Stimulated activated CD4-positive, alpha-beta T cell treated with anti-CD3 and anti-CD28 coated beads, Interleukin-4, amount 100 ng/mL, for 48 hours (primary cell): ENCODE data around the gene DPF3.
A peak's percentile ranks its signal among the peaks of the same experiment; 100 is the strongest.

Experiments used
- DNase-seq, 2 donors: peaks; one replicate each; pipeline ENCODE4 v3.0.0-alpha.2; 2020; ENCODE audit warnings: low read depth in 2 of 2

The DPF3 gene

DNA sequence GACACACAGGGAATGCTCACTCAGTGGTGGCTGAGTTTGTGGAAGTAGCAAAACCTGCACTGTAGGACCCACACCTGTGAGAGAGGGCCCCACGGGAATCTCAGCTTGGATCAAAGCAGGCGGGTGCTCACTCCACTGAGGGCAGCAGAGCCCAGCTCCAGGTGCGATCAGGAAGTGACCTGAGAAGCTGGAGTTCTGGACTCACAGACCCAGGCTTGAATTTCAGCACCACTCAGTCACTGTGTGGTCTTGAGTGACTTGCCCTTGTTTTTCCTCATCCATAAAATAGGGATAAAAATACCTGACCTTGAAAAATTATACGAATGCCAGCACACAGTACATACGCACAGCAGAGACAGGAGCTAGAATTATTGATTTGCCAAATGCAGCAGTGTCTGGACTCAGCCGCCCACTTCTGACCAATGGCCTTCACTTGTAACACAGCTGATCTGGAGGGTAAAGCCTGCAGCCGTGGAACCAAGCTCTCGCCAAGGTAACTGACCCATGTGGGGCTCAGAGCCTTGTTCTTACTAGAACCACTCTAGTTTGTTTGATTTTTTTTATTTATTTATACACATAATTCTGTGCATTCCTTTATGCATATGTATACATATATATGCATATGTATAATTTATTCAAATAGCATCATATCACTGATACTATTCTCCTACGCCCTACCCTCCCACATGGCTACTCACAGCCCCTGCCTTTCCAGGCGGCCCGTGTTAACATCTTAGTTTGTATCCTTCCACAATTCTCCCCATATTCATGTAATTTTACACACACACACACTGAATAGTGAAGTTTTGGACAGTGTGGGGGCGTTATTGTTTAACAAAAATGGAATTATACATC, 53.9 kb downstream of the DPF3 start:
- no peak for DNase-seq

DNA sequence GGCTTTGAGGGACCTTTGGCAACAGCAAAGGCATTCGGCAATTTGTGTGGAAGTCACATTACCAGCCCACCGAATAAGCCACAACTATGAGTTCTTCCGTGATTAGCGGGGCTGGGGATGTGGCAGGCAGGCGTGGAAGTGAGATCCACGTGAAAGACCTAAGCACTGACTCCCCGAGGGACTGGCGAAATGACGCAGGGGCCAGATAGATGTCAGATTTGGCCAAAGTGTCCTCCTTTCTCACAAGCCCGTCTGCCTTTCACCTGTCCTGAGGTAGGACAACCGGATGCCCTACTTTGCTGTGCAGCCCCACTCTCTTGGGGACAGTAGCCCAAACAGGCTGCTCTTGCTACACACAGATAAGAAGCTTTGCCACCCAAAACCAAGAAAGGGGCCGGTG, 54.5 kb downstream of the DPF3 start:
- DNase-seq, result no peak

DNA sequence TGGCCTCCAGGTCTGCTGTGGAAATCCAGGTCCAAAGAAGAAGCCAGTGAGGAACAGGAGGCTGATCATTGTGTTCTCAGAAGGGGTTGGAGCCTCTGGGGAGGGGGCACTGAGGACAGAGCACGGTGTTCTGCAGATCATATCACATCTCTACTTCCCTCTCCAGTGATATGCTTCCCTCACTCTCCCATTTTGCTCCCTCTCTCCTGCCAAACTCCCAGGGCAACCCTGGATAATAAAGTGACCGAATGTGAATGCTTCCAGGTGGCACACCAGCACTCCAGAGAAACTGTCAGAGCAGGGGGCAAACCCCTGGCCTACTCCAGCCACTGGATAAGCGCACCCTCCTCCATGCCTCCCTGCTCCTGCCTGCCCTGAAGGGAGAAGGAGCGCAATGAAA, 57.8 kb downstream of the DPF3 start:
- DNase-seq, result no peak

DNA sequence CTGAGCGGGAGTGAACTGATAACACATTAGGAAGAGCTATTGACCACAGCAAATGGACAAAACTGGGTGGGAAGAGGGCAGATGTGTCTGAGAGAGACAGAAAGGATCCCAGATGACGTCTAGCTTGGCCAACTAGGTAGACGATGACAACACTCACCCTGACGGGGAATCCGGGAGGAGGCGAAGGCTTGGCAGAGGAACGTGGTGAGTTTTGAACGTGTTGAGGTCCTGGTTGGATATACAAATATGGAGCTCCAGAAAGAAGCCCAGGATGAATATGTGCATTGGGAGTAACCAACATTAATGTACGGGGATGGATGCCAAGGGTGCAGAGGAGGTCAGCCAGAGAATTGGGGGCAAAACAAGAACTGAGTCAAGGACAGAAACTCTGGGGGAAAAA, 60.7 kb downstream of the DPF3 start:
- no peak for DNase-seq

DNA sequence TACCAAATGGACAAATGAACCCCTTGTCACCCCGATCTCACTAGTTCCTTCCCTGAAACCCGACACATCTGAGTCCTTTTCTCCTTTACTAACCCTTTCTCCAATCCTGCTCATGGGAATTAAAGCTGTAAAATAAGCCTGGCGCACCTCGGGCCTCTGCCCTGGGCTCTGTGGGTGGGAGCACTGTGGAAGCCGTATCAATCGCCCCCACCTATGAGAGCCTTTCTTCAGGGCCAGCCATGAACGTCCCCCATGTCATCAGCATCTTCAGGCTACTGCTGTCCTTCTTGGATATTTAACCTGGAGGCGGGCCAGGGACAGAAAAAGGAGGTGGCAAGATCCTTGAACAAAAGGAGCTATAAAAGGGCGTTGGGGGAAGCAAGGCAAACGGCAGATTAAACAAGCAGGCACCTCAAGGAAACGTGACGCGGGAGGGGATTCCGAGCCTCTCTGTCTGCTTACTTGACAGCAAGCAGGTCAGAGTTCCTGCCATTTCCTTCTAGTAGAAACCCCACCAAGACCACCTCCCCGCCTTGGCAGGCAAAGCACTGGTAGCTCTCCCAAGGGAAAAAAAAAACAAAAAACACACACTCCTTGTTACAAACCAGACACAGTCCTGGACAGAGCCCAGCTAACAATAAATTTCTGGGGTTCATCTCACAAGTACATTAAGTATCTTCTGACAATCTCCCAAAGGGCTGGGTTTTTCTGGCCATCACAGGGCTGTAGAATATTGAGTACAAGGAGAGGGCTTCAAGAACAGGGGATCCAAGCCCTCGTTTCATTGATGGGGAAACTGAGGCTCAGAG, 62.9 kb downstream of the DPF3 start:
- DNase-seq, result no peak

DNA sequence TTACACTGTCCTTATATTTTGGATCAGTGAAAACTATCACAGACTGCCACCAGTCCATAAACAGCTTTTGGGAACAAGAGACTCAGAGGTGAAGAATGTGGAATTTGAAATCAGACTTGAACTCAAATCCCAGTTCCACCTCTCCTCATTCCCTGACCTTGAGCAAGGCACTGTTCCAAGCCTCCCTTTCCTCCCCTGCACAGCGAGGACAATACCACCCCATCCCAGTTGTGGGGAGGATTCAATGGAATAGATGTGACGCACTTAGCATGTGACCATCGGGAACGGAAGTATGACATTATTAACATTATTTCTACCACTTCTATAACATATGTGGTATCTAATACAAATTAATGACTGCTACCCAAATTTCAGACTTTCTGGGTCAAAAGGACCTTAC, 63.5 kb downstream of the DPF3 start:
- DNase-seq, result no peak

DNA sequence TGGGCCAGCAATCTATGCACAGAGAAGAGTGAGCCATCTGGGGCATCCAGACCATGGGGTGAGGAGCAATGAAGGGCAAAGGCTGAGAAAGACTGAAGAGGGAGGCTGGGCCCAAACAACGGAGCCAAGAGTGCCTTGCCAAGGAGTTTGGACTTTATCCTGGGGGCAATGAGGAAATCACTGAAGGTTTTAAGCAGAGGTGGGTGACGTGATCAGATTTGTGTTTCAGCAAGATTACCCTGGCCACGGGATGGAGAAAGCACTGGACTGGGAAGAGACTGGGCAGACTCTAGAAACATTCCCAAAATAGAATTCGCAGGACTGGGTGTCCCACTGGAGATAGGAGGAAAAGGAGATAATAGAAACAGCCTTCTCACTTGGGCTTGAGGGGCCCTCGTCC, 65.3 kb downstream of the DPF3 start:
- no peak for DNase-seq

DNA sequence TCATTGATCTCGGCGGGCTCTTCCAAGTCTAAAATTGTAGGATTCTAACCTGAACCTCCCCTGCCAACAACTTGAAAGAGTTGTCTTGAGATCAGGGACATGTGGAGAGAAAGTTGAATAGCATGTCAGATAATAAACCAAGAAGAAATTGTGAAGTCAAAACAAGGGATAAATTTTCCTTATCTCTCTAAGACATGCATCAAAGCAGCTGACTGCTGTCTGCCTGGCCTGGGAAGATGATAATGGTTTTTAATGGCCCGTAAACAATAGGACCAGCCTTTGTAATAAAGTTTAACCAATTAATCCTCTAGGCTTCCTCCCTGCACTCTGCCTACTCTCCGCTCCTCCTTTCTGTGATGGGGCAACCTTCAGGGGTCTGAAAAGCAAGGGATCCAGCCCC, 67.9 kb downstream of the DPF3 start:
- no peak for DNase-seq

DNA sequence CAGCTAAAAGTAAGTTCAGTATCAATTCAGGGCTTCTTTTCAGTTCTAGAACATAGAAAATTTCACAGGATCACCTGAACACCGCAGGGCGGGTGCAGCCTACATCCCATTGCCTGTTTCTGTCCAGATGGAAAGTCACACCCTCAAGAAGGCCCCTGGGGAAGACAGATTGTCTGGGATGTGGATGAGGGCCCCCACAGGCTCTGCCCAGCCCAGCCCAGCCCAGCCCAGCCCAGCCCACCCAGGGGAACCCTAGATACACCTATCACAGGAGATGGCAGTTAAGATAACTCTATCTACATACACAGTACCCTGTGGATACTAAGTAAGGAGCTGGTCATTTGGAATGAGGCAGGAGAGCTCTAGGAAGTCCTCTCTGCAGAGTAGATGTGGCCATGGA, 68.4 kb downstream of the DPF3 start:
- DNase-seq, result no peak

DNA sequence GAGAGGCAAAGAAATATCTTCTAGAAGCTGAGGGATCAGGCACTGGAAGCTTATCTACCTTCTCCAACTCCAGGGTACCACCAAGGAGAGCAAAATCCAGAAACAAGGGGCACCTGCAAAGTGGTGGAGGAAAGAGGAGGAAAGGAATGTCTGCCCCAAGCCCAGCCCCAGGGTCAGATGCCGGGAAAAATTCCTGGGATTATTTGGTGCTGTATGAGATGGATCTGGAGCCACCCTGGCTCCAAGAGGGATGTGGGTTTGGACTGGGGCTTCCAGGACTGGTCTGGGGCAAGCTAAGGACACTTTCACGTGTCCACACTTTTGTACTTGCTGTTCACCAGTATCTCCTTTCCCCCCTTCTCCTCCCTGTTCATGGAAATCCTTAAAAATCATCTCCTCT, 69.8 kb downstream of the DPF3 start:
- DNase-seq, result no peak

DNA sequence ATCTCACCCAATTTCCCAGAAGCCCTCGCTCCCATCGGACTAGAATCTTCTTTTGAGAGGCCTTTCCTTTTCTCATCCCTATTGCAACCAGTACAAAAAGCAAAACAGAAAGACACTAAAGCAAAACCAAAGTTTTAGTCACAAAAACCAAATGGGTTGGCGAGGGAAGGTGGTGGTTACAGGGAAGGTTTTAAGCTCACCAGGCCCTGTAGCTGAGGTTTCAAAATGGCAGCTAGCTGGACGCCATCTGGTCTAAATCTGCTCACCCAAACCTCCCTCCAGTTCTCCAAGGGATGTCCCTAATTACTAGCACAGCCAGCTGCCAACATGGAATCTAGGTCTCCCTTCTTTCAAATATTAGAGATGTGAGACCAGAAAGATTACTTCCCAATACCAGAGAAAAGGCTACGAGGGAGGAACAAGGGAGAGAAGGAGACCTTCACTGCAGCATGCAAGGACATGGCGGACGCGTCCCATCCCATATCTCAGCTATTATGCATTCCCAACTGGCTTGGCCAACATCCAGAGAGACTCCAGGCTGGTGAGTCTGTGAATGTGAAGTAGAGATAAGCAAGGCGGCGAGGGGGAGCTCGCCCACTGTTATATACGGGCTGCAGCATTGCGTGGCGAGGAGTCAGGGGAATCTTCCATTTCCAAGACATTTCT, 70.8 kb downstream of the DPF3 start:
- DNase-seq, result no peak

DNA sequence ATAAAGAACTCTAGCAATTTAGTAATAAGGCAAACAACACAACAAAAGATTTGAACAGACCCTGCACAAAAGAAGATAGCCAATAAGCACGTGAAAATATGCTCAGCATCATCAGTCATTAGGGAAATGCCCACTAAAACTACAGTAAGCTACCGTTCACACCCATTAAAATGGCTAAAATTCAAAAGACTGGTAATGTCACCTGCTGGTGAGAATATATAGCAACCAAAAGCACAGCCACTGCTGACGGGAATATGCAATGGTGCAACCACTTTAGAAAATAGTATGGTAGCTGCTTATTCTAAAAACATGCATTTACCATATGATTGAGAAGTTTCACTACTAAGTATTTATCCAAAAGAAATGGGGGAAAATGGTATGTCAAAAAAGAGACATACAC, 74.9 kb downstream of the DPF3 start:
- no peak for DNase-seq

DNA sequence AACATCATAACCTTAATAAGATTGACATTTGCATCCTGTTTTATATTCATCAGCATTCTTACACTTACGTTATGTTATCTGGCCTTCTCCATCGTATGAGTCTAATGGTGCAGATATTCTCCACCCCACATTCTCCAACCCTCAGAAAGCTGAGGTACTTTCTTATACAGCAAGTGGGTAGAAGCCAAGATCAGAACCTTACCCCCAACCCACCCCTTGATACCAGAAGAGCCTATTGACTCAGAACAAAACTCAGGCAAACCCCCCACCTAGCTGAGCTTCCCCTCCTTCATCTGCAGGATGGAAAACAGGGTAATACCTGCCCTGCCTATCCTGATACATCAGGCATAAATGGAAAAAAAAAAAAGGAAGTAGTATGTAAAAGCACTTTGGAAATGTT, 77.6 kb downstream of the DPF3 start:
- DNase-seq, result no peak

DNA sequence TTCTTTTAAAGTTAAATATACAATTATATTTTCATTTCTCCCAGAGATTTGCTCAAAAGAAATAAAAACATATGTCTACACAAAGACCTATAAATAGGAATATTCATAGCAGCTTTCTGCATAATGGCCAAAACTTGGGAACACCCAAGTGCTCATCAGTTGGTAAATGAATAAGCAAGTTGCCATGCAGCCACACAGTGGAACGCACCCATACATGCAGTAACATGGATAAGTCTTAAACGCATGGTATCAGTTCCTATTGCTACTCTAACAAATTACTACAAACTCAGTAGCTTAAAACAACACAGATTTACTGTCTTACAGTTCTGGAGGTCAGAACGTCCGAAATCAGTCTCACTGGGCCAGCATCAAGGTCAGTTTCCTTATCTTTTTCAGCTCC, 78.5 kb downstream of the DPF3 start:
- no peak for DNase-seq

DNA sequence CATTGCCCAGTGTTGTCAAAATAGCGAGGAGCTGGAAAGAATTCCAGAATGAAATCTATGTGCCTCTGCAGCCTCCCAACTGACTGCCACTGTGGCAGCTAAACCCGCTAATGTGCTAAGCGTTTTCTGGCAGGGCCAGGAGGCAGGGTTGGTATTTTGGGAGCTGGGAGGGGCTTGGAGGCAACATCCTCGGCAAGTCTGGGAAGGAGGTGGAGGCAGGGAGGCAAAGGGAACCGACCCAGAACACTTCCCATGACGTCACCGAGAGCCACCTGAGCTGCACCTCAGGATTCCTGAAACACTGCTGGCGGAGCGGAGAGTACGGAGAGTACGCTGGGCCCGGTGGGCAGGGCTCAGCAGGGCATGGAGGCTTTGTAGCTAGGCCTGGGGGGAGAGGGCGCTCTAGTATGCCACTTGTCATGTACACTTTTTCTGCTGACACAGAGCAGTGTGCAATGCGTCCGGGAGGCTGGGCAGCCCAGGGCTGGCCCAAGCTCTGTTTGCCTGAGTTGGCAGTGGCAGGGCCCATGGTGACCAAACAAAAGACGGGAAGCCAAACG, 81.5 kb downstream of the DPF3 start:
- DNase-seq, result no peak

DNA sequence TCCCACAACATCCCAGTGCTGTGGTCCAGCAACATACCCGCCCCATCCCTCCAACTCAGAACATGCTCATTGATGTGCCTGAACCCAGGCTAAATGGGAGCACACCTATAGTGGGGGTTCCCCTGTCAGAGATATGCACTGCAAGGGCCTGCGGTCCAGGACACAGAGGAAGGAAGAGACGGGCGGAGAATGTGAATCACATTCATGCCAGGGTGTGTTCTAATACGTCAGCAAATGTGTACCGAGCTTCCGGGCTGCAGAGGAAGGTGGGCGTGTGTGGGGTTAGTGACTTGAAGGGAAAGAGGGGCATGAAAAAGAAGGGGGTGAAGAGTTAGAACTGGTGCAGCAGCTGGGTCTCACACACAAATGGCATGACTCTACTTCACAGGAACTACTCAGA, 83.7 kb downstream of the DPF3 start:
- DNase-seq, result peak; percentile 24 to 40

DNA sequence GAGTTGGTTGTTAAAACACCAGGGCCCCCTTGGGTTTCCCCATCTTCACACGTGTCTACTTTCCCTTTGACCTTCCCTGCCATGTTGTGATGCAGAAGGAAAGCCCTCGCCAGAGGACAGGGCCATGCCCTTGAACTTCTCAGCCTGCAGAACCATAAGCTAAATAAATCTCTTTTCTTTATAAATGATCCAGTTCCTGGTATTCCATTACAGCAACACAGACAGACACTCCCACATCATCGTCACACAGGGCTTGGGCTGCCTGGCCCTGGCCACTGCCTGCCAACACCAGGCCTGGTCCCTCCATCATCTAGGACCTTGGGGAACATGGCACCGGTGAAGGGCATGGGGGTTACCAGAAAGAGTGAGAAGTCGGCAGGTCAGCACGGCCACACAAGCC, 84.8 kb downstream of the DPF3 start:
- DNase-seq, result no peak

DNA sequence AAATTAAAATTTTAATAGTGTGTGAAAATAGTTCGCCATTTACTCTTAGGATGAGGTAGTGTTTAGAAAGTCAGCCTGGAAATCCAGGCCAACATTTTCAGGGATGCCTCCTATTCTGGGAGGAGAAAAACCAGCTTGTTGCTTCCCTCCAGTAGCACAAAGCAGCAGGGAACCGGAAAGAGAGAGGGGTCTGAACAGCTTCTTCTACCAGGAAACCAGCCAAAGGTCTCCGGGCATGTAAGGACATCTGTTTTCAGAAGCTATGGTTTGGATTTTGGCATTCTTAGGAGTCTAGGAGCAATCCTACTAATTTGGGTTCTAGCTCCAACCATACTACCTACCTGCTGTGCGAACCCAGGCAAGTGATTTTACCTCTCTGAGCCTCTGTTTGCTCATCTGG, 85.3 kb downstream of the DPF3 start:
- DNase-seq, result no peak

DNA sequence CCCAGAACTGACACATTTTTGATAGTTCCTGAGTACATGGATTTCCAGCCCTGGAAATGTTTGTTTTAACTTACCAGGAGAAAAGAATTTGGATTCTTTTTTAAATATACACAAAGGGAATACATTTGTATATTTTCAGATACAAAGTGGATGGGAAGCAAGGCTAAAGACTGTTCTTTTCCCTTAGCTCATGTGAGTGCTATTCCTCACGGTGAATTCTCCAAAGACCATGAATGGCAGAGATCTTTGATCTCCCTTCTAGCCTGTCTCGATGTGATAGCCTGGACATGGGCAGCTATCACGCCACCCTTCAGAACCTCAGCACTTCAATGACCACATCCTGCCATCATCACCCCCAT, 91.3 kb downstream of the DPF3 start:
- no peak for DNase-seq

DNA sequence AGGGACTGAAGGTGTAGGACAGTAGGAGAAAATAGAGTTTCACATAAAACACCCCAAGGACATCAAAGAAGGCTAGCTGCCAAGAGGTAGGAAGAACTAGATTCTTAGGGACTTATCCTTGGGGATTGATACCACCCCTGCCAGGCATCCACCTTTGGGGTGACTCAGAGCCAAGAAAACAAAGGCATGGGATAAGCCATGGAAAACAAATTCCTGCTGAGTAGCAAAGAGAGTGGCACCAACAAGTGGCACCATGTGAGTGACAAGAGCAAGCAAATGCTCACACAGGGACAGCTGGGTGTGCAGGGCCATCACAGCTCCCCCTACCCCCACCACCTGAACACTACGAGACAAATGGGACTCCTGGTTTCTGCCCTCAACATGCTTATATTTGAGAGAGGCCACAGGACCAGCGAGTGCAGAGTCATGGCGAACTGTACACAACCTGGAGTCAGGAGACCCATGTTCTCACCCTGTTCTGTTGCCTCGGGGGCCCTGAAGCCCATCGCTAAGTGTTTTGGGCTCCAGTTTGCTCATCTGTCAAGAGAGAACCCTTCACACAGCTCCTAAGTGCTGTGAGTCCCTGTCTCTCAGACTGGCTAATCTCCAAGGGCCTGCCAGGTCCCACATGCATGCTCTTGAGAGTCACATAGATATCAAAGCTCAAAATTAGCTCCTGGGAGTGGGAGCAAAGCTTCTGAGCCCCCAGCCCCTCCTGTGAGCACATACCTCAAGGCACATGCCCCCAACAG, 91.9 kb downstream of the DPF3 start:
- no peak for DNase-seq

DNA sequence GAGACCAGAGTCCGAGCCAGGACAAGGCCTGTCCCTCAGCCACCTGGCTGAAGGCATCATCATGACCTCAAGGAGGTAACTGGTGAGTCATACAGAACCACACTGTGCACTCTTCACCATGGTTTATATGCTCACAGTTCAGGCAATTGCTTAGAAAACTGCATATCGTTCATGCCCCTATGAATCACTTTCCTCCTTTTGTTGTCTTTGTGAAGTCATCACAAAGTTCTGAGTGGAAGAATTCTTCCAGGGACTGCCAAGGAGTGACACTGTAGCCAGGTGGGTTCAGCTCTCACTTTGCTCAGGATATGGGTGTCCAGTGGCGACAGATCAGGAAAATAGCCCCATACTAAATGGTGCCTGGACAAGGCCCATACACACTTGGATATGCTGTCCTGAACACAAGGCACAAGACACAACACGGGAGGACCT, 92.5 kb downstream of the DPF3 start:
- DNase-seq, result no peak
